HG03460 (cell line): ENCODE results near the gene SDK2.

Source experiments
- ATAC-seq: cut with Tn5 transposase; IDR thresholded peaks from one replicate; pipeline ENCODE4 v1.9.1; 2021; ENCODE audit not compliant: unreplicated experiment

Gene SDK2

GRCh38 chr17:73654241-73654640, 10.0 kb upstream of the SDK2 start:
- ATAC-seq: no peak

GRCh38 chr17:73653810-73654209, 9.6 kb upstream of the SDK2 start:
- no peak for ATAC-seq

- ATAC-seq: no peak
Observed at GRCh38 chr17:73652886-73653480, 8.7 kb upstream of the SDK2 start.

GRCh38 chr17:73650617-73651200, 6.5 kb upstream of the SDK2 start:
- no peak for ATAC-seq

GRCh38 chr17:73650140-73650539, 5.9 kb upstream of the SDK2 start:
- no peak for ATAC-seq

- ATAC-seq: no peak
Observed at GRCh38 chr17:73648974-73649373, 4.7 kb upstream of the SDK2 start.

GRCh38 chr17:73648543-73648820, 4.2 kb upstream of the SDK2 start:
- ATAC-seq: no peak

- no peak for ATAC-seq
Observed at GRCh38 chr17:73647772-73648542, 3.7 kb upstream of the SDK2 start.

GRCh38 chr17:73647301-73647695, 3.1 kb upstream of the SDK2 start:
- ATAC-seq: no peak

- ATAC-seq: no peak
Observed at GRCh38 chr17:73646409-73647300, 2.4 kb upstream of the SDK2 start.

- ATAC-seq: no peak
Observed at GRCh38 chr17:73645050-73645871, 1.0 kb upstream of the SDK2 start.

- no peak for ATAC-seq
Observed at GRCh38 chr17:73643852-73644144, 447 bp downstream of the SDK2 start.

- ATAC-seq: no peak
Observed at GRCh38 chr17:73643001-73643851, 1.0 kb downstream of the SDK2 start.

- no peak for ATAC-seq
Observed at GRCh38 chr17:73642659-73643000, 1.6 kb downstream of the SDK2 start.

- ATAC-seq: no peak
Observed at GRCh38 chr17:73641826-73642600, 2.2 kb downstream of the SDK2 start.

- no peak for ATAC-seq
Observed at GRCh38 chr17:73640691-73641090, 3.6 kb downstream of the SDK2 start.

- ATAC-seq: no peak
Observed at GRCh38 chr17:73639932-73640331, 4.3 kb downstream of the SDK2 start.

GRCh38 chr17:73639322-73639721, 4.9 kb downstream of the SDK2 start:
- no peak for ATAC-seq

- ATAC-seq: no peak
Observed at GRCh38 chr17:73638556-73638955, 5.7 kb downstream of the SDK2 start.
